Lung (tissue), 12 donors: ENCODE results near the gene TNKS1BP1. TPM values are rescaled to one million over a fixed set of nuclear protein-coding genes. Genes with fewer than 3 reads are reported as not detected.

Source experiments
- ATAC-seq: fragments of 200-7000 bp; cut with Tn5 transposase; one replicate; pipeline ENCODE4 v1.9.1; 2020; ENCODE audit warnings: moderate number of reproducible peaks; ENCODE audit not compliant: insufficient read depth, low FRiP score
- DNase-seq, 3 donors: peaks; one replicate each; pipeline ENCODE4 v3.0.0-alpha.2; 2013 to 2017
- H3K27ac ChIP-seq, 2 donors: one replicate each; pipeline ENCODE4 v1.5.1; 2013; ENCODE audit warnings: mild to moderate bottlenecking in 2 of 2, moderate library complexity in 2 of 2, control low read depth in 1 of 2, inconsistent platforms in 1 of 2, low read depth in 1 of 2, low read length in 1 of 2
- H3K27me3 ChIP-seq, 3 donors: one replicate each; pipeline ENCODE4 v1.5.1; 2013; ENCODE audit warnings: low read length in 2 of 3; ENCODE audit not compliant: control insufficient read depth in 3 of 3, insufficient read depth in 3 of 3
- H3K36me3 ChIP-seq, 4 donors: one replicate each; pipeline ENCODE4 v1.5.1; 2013; ENCODE audit warnings: low read length in 4 of 4, mild to moderate bottlenecking in 1 of 4, moderate library complexity in 1 of 4; ENCODE audit not compliant: control insufficient read depth in 4 of 4, insufficient read depth in 4 of 4
- H3K4me1 ChIP-seq, 5 donors: one replicate each; pipeline ENCODE4 v1.5.1; 2013; ENCODE audit warnings: low read length in 5 of 5, mild to moderate bottlenecking in 2 of 5, moderate library complexity in 1 of 5; ENCODE audit not compliant: control insufficient read depth in 5 of 5, insufficient read depth in 5 of 5
- H3K4me3 ChIP-seq: one replicate; pipeline ENCODE4 v1.5.1; 2013; ENCODE audit warnings: mild to moderate bottlenecking, control low read depth, moderate library complexity
- H3K9ac ChIP-seq, 2 donors: one replicate each; pipeline ENCODE4 v1.5.1; 2013; ENCODE audit warnings: low read length in 2 of 2, control low read depth in 1 of 2; ENCODE audit not compliant: insufficient read depth in 1 of 2
- H3K9me3 ChIP-seq, 4 donors: one replicate each; pipeline ENCODE4 v1.5.1; 2013; ENCODE audit warnings: low read length in 3 of 4, mild to moderate bottlenecking in 1 of 4, moderate library complexity in 1 of 4; ENCODE audit not compliant: control insufficient read depth in 4 of 4, insufficient read depth in 3 of 4
- WGBS, 2 donors: extraction: QIAGEN DNeasy Blood & Tissue Kit; methylation state at CpG; one replicate each; pipeline ENCODE4 v1.1.7; 2013; 5-methylcytosine and 5-hydroxymethylcytosine counted together
- polyA plus RNA-seq, 2 donors: library from polyadenylated mRNA; stranded (reverse); fragments of 200-250 nt; gene quantifications; one replicate each; pipeline ENCODE4 v1.2.1, GENCODE V29; 2013
- total RNA-seq, 2 donors: library from RNA; depleted of rRNA in 1 of 2; stranded (reverse); fragments of >200 nt in 1 of 2; gene quantifications; one replicate each; pipeline ENCODE4 v1.2.1, GENCODE V29; 2014 to 2021
- TF ChIP-seq, protein P1 (sequence below): IDR thresholded peaks from 2 replicates; pipeline ENCODE4 v1.5.1; 2012; ENCODE audit warnings: mild to moderate bottlenecking; ENCODE audit errors: control extremely low read depth, extremely low read depth
- donor health status: control.
- donor health status: control.
- donor health status: Bipolar disorder and iron deficiency.
- donor health status: healthy.
- donor health status: DM: yes; HTN: yes; CAD: no.

TNKS1BP1 gene
- total and polyA plus RNA-seq, 4 donors = 87.0 to 220 (median 139) TPM

GRCh38 chr11:57318178-57318577 is 6.6 kb downstream of the TNKS1BP1 start:
- DNase-seq = peak; percentile 66 to 94 (median 89)
- no peak for ATAC-seq
- no peaks in the 10 kb centered on the region for H3K9me3 ChIP-seq
- peaks cover 0 to 51% (median 37%) of the 10 kb centered on the region in 4 donors for H3K36me3 ChIP-seq
- H3K9ac ChIP-seq = no peak overlapping the region
- TF ChIP-seq, protein P1, sequence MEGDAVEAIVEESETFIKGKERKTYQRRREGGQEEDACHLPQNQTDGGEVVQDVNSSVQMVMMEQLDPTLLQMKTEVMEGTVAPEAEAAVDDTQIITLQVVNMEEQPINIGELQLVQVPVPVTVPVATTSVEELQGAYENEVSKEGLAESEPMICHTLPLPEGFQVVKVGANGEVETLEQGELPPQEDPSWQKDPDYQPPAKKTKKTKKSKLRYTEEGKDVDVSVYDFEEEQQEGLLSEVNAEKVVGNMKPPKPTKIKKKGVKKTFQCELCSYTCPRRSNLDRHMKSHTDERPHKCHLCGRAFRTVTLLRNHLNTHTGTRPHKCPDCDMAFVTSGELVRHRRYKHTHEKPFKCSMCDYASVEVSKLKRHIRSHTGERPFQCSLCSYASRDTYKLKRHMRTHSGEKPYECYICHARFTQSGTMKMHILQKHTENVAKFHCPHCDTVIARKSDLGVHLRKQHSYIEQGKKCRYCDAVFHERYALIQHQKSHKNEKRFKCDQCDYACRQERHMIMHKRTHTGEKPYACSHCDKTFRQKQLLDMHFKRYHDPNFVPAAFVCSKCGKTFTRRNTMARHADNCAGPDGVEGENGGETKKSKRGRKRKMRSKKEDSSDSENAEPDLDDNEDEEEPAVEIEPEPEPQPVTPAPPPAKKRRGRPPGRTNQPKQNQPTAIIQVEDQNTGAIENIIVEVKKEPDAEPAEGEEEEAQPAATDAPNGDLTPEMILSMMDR = no peak
- H3K4me3 ChIP-seq = no peak overlapping the region
- peaks cover 0 to 62% (median 49%) of the 10 kb centered on the region in 5 donors for H3K4me1 ChIP-seq
- no peaks in the 10 kb centered on the region for H3K27me3 ChIP-seq
- 57 to 65% methylated on average over 2 of the region's 2 CpGs for WGBS, 2 donors
- peak overlapping the region in 1 of 2 donors; percentile 10 for H3K27ac ChIP-seq

DNA sequence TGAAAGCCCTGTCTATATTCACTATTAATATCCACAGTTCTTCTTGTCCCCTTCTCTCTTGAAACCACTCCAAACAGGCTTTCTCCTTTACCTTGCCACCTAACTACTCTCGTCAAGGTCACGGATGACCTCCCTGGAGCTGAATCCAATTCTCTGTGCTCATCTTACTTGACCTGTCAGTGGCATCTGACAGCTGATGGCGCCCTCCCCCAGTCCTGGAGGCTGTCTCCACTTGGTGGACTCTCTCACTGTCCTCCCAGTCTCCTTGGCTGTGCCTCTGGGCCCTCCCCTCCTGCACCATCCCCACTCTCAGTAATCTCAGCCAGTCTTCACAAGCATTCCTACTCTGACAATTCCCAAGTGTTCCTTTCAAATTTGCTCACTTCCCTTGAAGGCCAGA is 8.7 kb downstream of the TNKS1BP1 start:
- 70 to 91% methylated on average over 3 of the region's 3 CpGs for WGBS, 2 donors
- H3K27ac ChIP-seq = peak overlapping the region in 1 of 2 donors; percentile 27
- no peak for DNase-seq
- ATAC-seq = no peak
- H3K9ac ChIP-seq = peak overlapping the region in 1 of 2 donors; percentile 51
- peaks cover 3 to 62% (median 38%) of the 10 kb centered on the region in 5 donors for H3K4me1 ChIP-seq
- H3K9me3 ChIP-seq = no peaks in the 10 kb centered on the region
- no peaks in the 10 kb centered on the region for H3K27me3 ChIP-seq
- H3K36me3 ChIP-seq = peaks cover 0 to 57% (median 44%) of the 10 kb centered on the region in 4 donors
- TF ChIP-seq, protein P1 = no peak
- no peak overlapping the region for H3K4me3 ChIP-seq

- 5 to 19% methylated on average over 8 of the region's 8 CpGs for WGBS, 2 donors
- Histone ChIP-seq H3K27me3 (no peaks in the 10 kb centered on the region), H3K9ac (peak overlapping the region in 1 of 2 donors; percentile 51), H3K9me3 (no peaks in the 10 kb centered on the region), H3K4me3 (no peak overlapping the region), H3K27ac (peak overlapping the region in 1 of 2 donors; percentile 28), H3K4me1 (peaks cover 3 to 63% (median 35%) of the 10 kb centered on the region in 5 donors), H3K36me3 (peaks cover 0 to 53% (median 43%) of the 10 kb centered on the region in 4 donors)
- TF ChIP-seq, protein P1 = no peak
- ATAC-seq (no peak), DNase-seq (peak; percentile 71 to 82 (median 74))
Measured at GRCh38 chr11:57315491-57315890, 9.3 kb downstream of the TNKS1BP1 start.
